Stomach (tissue), 4 donors: ENCODE data around the gene ZFAND6.

ENCODE experiments used
- CTCF ChIP-seq, 7 experiments: fragments of 450-650 bp in 4 of 7; fragments of 200-600 bp in 3 of 7; sonication (generic) in 3 of 7; IDR thresholded peaks; one replicate each; pipeline ENCODE4 v1.5.1; 2016 to 2019; ENCODE audit warnings: antibody characterized with exemption in 7 of 7, control low read depth in 2 of 7, mild to moderate bottlenecking in 1 of 7
- EP300 ChIP-seq: sonication (generic); formaldehyde crosslinking; IDR thresholded peaks from one replicate; pipeline ENCODE4 v1.6.1; 2017; ENCODE audit warnings: antibody characterized with exemption
- POLR2A ChIP-seq, 4 donors: fragments of 450-650 bp; IDR thresholded peaks; one replicate each; pipeline ENCODE4 v1.6.1; 2016; ENCODE audit warnings: antibody characterized with exemption in 4 of 4, control low read depth in 2 of 4, mild to moderate bottlenecking in 1 of 4, moderate library complexity in 1 of 4

- no peak for TF ChIP-seq CTCF (IDR thresholded peaks at IDR 0.05)
- no peak for TF ChIP-seq EP300
- no peak for TF ChIP-seq POLR2A (IDR thresholded peaks at IDR 0.05)
These were observed 127.1 kb downstream of the ZFAND6 start for GRCh38 chr15:80186597-80186996.
